WTC11 (cell line): Measurements from ENCODE around the gene ZNF526.

ENCODE experiments used
- ESRRA ChIP-seq: sonication (generic); formaldehyde crosslinking; IDR thresholded peaks from 2 replicates; pipeline ENCODE4 v1.8.1; 2022; ENCODE audit warnings: mild to moderate bottlenecking, missing genetic modification reagents, borderline replicate concordance
- FOXK1 ChIP-seq: sonication (generic); formaldehyde crosslinking; IDR thresholded peaks from 2 replicates; pipeline ENCODE4 v1.8.0; 2022; ENCODE audit warnings: mild to moderate bottlenecking, moderate library complexity, missing genetic modification reagents
- TF ChIP-seq, protein P1 (sequence below): fragments of 200-600 bp; IDR thresholded peaks from 2 replicates; pipeline ENCODE4 v1.8.0; 2022; ENCODE audit warnings: antibody characterized with exemption

DNA sequence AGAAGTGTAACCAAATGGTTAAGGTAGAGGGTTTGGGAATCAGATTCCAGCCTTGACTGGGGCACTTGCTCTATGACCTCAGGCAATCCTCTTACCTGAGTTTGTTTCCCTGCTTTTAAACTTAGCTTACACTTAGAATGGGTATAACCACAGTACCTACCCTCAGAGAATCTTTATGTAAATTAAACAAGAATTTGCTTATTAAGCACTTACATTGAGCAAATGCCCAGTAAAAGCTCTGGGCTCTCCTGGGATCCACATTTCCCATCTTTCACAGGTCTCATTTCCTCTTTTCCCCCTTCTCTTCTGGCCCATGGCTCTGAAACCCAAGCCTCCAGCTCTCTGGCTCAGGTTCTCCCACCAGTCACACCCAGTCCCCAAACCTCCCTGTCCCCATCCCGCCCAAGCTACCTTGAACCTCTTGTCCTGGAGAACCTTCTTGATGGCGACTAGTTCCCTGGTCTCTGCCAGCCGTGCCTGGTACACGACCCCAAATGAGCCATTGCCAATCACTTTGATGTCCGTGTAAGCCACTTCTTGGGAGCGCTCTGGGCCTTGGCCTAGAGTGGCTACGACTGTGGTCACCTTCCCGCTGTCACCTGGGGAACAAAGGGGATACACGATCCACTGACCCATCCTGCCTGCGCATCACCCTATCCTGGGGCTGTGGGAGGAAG, 19.6 kb downstream of the ZNF526 start:
- TF ChIP-seq ESRRA (CRISPR knock-in tag) (no peak), FOXK1 (CRISPR knock-in tag) (no peak)
- TF ChIP-seq, protein P1, sequence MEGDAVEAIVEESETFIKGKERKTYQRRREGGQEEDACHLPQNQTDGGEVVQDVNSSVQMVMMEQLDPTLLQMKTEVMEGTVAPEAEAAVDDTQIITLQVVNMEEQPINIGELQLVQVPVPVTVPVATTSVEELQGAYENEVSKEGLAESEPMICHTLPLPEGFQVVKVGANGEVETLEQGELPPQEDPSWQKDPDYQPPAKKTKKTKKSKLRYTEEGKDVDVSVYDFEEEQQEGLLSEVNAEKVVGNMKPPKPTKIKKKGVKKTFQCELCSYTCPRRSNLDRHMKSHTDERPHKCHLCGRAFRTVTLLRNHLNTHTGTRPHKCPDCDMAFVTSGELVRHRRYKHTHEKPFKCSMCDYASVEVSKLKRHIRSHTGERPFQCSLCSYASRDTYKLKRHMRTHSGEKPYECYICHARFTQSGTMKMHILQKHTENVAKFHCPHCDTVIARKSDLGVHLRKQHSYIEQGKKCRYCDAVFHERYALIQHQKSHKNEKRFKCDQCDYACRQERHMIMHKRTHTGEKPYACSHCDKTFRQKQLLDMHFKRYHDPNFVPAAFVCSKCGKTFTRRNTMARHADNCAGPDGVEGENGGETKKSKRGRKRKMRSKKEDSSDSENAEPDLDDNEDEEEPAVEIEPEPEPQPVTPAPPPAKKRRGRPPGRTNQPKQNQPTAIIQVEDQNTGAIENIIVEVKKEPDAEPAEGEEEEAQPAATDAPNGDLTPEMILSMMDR, result no peak
